ENCODE data around the gene GPR151.

Gene GPR151

GRCh38 chr5:146499680-146500079, 16.3 kb downstream of the GPR151 start:
- Histone ChIP-seq H3K4me3 (no peak overlapping the region), H3K9ac (no peak overlapping the region), H4K20me1 (peaks cover 0 to 63% (median 37%) of the 10 kb centered on the region in 11 experiments; a peak in 16 of 22 replicates), H3K36me3 (peaks cover 72 to 99% (median 92%) of the 10 kb centered on the region in 11 experiments), H3K27me3 (no peaks in the 10 kb centered on the region), H3K27ac (no peak overlapping the region), H3K4me1 (no peaks in the 10 kb centered on the region), H3K4me2 (no peak overlapping the region), H3K9me3 (replicated peaks in 1 of 11) (no peaks in the 10 kb centered on the region)
- no peak for TF ChIP-seq Cebpa-rat (IDR thresholded peaks at IDR 0.05)

DNA sequence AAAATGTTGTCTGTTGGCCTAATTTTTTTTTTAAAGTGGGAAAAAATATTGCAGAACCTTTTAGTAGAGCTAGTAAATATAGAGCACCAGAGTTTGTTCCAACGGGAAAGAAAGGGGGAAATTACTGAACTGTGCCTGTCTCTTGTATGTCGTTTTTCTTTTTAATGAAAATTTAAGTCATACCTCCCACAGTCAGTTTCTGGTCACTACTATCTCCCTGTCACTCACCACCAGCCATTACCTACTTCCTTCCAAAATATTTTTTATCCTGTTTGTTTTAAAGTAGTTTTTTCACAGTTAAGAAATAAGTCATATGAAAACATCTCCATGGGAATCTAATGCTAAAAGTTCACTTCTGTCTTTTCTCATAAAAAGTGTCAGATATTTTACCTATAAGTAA, 21.3 kb downstream of the GPR151 start:
- Histone ChIP-seq H3K4me1 (no peaks in the 10 kb centered on the region), H3K36me3 (peaks cover 82 to 100% (median 94%) of the 10 kb centered on the region in 11 experiments), H3K4me3 (no peak overlapping the region), H3K9me3 (replicated peaks in 1 of 11) (no peaks in the 10 kb centered on the region), H3K27me3 (no peaks in the 10 kb centered on the region), H3K27ac (no peak overlapping the region), H3K9ac (no peak overlapping the region), H4K20me1 (peaks cover 0 to 49% (median 27%) of the 10 kb centered on the region in 11 experiments; a peak in 16 of 22 replicates), H3K4me2 (no peak overlapping the region)
- no peak for TF ChIP-seq Cebpa-rat (IDR thresholded peaks at IDR 0.05)

- Histone ChIP-seq H4K20me1 (peaks cover 0 to 15% (median 0%) of the 10 kb centered on the region in 11 experiments; a peak in 5 of 22 replicates), H3K27me3 (no peaks in the 10 kb centered on the region), H3K36me3 (peaks cover 69 to 100% (median 95%) of the 10 kb centered on the region in 11 experiments), H3K4me1 (peaks cover 0 to 12% (median 0%) of the 10 kb centered on the region in 10 experiments; a peak in 2 of 20 replicates), H3K4me2 (no peak overlapping the region), H3K9ac (no peak overlapping the region), H3K4me3 (no peak overlapping the region), H3K27ac (no peak overlapping the region), H3K9me3 (replicated peaks in 1 of 11) (no peaks in the 10 kb centered on the region)
- no peak for TF ChIP-seq Cebpa-rat (IDR thresholded peaks at IDR 0.05)
These were observed 25.7 kb downstream of the GPR151 start for GRCh38 chr5:146490089-146490843.

- Histone ChIP-seq H4K20me1 (peaks cover 0 to 11% (median 0%) of the 10 kb centered on the region in 11 experiments; a peak in 4 of 22 replicates), H3K9me3 (replicated peaks in 1 of 11) (no peaks in the 10 kb centered on the region), H3K4me1 (peaks cover 0 to 12% (median 0%) of the 10 kb centered on the region in 10 experiments; a peak in 2 of 20 replicates), H3K36me3 (peaks cover 78 to 100% (median 97%) of the 10 kb centered on the region in 11 experiments), H3K9ac (no peak overlapping the region), H3K27ac (no peak overlapping the region), H3K4me2 (no peak overlapping the region), H3K27me3 (no peaks in the 10 kb centered on the region), H3K4me3 (no peak overlapping the region)
- TF ChIP-seq Cebpa-rat (IDR thresholded peaks at IDR 0.05): no peak
These were observed 31.1 kb downstream of the GPR151 start for GRCh38 chr5:146484714-146485391.

DNA sequence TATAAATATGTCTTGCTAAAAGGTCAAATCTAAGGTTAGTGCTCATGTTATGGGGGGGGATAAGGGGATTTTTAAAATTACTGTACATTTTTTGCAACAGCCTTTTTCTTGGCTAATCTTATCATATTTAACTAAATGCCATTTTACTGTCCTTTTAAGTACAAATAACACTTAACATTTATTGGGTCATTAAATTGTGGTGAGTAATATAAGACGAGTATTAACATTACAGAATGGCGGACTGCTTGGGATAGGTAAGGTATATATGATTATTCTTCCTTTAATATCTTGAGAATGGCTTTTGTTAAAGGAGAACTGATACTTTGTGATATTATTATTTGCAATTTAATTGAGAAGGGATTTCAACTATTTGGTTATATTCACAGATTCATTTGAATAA, 33.2 kb downstream of the GPR151 start:
- no peak overlapping the region for H3K27ac ChIP-seq
- H3K4me2 ChIP-seq: no peak overlapping the region
- H3K9me3 ChIP-seq (replicated peaks in 1 of 11): no peaks in the 10 kb centered on the region
- H3K9ac ChIP-seq: no peak overlapping the region
- H3K36me3 ChIP-seq: peaks cover 90 to 100% (median 98%) of the 10 kb centered on the region in 11 experiments
- H3K4me3 ChIP-seq: no peak overlapping the region
- peaks cover 0 to 15% (median 4%) of the 10 kb centered on the region in 11 experiments; a peak in 7 of 22 replicates for H4K20me1 ChIP-seq
- peaks cover 0 to 2% (median 0%) of the 10 kb centered on the region in 10 experiments; a peak in 1 of 20 replicates for H3K4me1 ChIP-seq
- no peak for TF ChIP-seq Cebpa-rat (IDR thresholded peaks at IDR 0.05)
- no peaks in the 10 kb centered on the region for H3K27me3 ChIP-seq

- H3K9ac ChIP-seq: no peak overlapping the region
- no peaks in the 10 kb centered on the region for H3K9me3 ChIP-seq (replicated peaks in 1 of 11)
- peaks cover 4 to 71% (median 48%) of the 10 kb centered on the region in 11 experiments; a peak in 17 of 22 replicates for H4K20me1 ChIP-seq
- TF ChIP-seq Cebpa-rat (IDR thresholded peaks at IDR 0.05): no peak
- no peak overlapping the region for H3K4me3 ChIP-seq
- H3K4me2 ChIP-seq: no peak overlapping the region
- H3K4me1 ChIP-seq: peaks cover 0 to 24% (median 18%) of the 10 kb centered on the region in 10 experiments; a peak in 14 of 20 replicates
- H3K36me3 ChIP-seq: peaks cover 76 to 100% (median 98%) of the 10 kb centered on the region in 11 experiments
- no peaks in the 10 kb centered on the region for H3K27me3 ChIP-seq
- no peak overlapping the region for H3K27ac ChIP-seq
These were observed 40.1 kb downstream of the GPR151 start for GRCh38 chr5:146475906-146476305.

DNA sequence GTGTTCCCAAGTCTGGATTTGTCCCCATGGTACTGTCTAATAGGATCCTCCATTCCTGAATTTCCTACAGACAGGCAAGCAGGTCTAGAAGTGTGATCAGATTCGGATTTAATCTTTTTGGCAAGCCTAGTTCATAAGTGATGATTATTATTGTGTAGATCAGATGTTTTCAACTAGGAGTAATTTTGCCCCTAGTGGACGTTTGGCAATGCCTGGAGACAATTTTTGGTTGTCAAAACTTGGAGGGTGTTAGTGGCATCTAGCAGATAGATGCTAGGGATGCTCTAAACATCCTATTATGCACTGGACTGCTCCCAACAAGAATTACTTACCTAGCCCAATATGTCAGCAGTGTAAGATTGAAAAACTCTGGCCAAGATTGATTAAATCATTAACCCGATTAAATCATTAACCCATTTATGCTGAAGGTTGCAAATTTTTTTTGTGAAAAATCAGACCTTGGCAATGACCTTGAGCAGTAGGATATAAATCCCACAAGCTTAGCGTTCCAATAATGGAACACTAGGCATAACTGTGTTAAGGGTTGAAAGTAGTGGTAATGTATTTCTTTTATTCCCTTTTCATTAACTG, 40.7 kb downstream of the GPR151 start:
- TF ChIP-seq Cebpa-rat (IDR thresholded peaks at IDR 0.05): no peak

GRCh38 chr5:146474065-146474464, 41.9 kb downstream of the GPR151 start:
- Histone ChIP-seq H3K4me1 (peaks cover 0 to 24% (median 18%) of the 10 kb centered on the region in 10 experiments; a peak in 14 of 20 replicates), H3K4me3 (no peak overlapping the region), H3K27me3 (no peaks in the 10 kb centered on the region), H3K9me3 (replicated peaks in 1 of 11) (no peaks in the 10 kb centered on the region), H3K9ac (no peak overlapping the region), H3K27ac (peak overlapping the region in 4 of 11 experiments; percentile 3 to 44 (median 31); a peak in 6 of 22 replicates), H4K20me1 (peaks cover 4 to 87% (median 56%) of the 10 kb centered on the region in 11 experiments; a peak in 19 of 22 replicates), H3K4me2 (peak overlapping the region in 8 of 11 experiments; percentile 8 to 57 (median 49); a peak in 13 of 22 replicates), H3K36me3 (peaks cover 77 to 100% (median 98%) of the 10 kb centered on the region in 11 experiments)
- TF ChIP-seq Cebpa-rat (IDR thresholded peaks at IDR 0.05): no peak

More for the DNA sequence above, 40.7 kb downstream of the GPR151 start:
- H3K27ac ChIP-seq: 0 out of 22 replicates have a peak overlapping the region, but pooled peaks of 1 of the 11 experiments have one; percentile 42
- H4K20me1 ChIP-seq: peaks cover 4 to 77% (median 48%) of the 10 kb centered on the region in 11 experiments; a peak in 17 of 22 replicates
- H3K4me1 ChIP-seq: peaks cover 0 to 24% (median 18%) of the 10 kb centered on the region in 10 experiments; a peak in 14 of 20 replicates
- H3K4me3 ChIP-seq: no peak overlapping the region
- no peaks in the 10 kb centered on the region for H3K27me3 ChIP-seq
- no peak overlapping the region for H3K9ac ChIP-seq
- H3K9me3 ChIP-seq (replicated peaks in 1 of 11): no peaks in the 10 kb centered on the region
- H3K36me3 ChIP-seq: peaks cover 76 to 100% (median 98%) of the 10 kb centered on the region in 11 experiments
- H3K4me2 ChIP-seq: peak overlapping the region in 3 of 11 experiments; percentile 49 to 57 (median 51); a peak in 3 of 22 replicates
